HG02938 (cell line): ENCODE measurements around the gene CACNA1D.

ENCODE experiments used
- ATAC-seq: cut with Tn5 transposase; IDR thresholded peaks from one replicate; pipeline ENCODE4 v1.9.1; 2021; ENCODE audit warnings: mild to moderate bottlenecking, moderate library complexity; ENCODE audit not compliant: unreplicated experiment

Gene CACNA1D

DNA sequence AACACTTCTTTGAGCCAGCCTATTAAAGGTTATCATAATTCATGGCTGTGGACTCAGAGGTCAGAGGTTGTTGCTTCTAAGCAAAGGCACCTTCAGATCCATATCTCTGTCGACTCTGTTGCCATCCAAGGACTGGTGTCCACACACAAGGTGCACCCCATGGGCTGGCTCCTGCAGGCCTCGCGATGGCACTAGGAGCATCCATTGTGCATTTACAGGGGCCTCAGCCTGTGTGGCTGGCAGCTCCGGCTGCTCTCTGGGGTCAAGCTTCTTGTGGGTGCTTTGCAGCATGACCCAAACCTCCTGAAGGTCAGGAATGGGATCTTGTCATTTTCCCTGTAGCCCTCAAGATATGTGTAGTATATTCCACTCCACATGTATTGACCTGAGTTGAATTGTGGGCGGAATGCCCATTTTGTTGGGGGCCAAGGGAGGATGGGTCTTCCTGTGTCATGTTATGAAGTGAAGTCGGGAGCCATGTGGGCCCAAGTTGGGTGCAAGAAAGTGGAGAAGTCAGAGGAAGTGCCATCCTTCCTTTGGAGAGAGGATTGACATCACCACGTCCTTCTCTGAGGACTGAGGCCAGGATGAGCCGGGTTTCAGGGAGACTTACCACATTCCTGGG, 308.0 kb downstream of the CACNA1D start:
- no peak for ATAC-seq

GRCh38 chr3:53803124-53803815, 308.9 kb downstream of the CACNA1D start:
- no peak for ATAC-seq

GRCh38 chr3:53803816-53804695, 309.6 kb downstream of the CACNA1D start:
- ATAC-seq = no peak

DNA sequence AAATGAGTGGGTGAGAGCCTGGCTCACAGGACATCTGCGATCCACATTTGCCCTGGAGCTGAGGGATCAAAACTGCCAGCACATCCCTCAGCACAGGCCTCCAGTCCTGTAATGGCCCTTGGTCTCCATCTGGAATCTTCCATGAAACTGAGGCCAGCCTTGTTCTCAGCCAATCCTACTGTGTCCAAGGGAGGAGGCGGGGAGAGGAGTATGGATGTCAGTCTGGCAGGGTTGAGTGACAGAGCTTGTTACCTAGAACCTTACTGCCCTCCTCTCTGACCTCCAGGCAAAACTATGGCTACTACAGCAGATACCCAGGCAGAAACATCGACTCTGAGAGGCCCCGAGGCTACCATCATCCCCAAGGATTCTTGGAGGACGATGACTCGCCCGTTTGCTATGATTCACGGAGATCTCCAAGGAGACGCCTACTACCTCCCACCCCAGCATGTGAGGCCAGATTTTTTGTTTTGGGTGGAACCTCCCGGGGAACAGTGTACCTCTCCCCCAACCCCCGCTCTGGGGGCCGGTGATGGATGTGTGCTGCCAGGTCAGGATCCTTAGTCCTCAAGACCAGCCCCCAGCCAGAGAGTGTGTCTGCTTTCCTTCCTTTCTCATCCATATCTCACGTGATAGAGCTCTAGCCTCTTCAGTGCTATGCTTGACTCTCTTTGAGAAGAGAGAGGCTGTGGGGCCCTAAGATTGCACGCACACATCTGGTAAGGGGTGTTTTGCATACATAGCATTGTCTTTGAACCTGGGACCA, 310.5 kb downstream of the CACNA1D start:
- no peak for ATAC-seq

GRCh38 chr3:53805463-53806159, 311.2 kb downstream of the CACNA1D start:
- ATAC-seq = no peak

DNA sequence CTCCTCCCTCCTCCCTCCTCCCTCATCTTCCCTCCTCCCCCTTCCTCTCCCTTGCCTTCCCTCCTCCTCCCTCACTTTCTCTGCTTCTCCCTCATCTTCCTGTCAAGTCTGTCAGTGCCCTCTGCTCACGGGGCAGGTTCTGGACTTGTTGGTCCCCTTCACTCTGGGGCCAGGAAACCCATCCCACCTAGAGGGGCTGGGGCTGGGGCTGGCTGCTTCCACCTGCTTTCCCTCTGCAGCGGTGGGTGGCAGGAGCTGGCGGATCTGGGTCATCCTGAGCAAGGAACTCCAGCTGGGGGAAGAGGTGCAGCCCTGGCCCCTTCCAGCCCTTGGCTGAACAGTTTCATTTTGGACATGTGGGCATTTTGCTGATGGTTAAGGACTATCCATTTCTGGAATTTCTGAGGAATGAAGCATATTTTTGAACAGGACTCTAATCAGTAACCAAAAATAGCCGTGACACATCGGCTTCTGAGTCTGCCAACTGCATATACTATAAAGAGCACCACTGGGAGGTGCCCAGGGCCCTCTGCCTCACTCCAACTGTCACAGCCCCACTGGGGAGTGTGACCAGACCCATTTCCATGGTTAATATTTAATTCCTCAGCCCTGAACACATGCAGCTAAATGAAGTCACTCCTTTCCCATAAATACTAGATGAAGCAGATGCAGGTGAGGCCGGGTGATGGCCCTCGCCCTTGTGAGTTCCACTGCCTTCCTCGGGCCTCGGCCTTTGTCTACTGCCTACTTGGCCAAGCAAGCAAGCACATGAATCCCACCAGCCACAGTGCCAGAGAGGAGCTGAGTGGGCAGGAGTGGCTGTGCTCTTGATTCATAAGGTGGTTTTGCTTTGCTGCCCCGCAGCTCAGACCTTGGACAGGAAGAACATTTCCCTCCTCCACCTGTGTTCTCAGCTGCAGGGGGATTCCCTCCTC, 312.0 kb downstream of the CACNA1D start:
- ATAC-seq = no peak

DNA sequence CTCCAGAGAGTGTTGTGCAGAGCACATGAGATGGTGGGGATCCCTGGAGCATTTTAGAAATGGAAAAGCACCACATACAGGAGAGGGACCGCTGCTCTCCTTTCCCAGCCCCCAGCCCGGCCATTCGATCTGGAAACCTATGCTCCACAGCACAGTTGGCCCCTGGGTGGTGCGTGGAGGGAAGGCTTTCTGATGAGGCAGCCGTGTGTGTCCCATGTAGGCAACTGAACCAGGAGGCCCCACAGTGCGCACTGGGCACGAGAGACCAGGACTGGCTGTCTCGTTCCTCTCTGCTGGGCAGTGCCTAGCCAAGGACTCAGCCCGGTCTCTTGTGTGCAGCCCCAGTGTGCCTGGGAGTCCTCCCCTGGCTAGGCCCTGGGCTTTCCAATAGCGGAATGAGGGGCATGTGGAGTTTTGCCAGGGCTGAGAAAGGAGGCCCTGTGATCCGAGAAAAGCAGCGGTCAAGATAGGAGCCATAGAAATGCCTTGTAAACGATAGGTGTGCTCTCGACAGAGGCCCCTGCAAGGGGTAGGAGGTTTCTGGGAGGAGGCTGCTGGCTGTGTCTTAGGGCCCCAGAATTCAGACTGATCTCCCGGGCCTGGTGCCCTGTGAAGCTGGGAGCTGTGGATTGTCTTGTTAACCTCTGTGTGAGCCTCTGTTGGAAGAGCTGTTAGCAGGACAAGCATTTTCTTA, 312.9 kb downstream of the CACNA1D start:
- no peak for ATAC-seq

DNA sequence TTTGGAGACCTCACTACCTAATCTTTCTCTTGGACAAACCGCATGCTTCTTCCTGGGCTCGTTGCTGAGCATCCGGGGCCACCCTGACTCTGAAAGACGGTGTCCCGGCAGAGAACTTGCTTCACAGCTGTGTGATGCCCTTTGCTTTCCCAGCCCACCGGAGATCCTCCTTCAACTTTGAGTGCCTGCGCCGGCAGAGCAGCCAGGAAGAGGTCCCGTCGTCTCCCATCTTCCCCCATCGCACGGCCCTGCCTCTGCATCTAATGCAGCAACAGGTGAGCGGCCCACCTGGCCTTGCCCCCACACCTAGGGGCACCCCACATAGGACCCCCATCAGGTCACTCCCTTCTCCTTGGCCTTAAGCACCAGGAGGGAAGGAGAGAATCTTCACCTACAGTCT, 314.1 kb downstream of the CACNA1D start:
- ATAC-seq = no peak

DNA sequence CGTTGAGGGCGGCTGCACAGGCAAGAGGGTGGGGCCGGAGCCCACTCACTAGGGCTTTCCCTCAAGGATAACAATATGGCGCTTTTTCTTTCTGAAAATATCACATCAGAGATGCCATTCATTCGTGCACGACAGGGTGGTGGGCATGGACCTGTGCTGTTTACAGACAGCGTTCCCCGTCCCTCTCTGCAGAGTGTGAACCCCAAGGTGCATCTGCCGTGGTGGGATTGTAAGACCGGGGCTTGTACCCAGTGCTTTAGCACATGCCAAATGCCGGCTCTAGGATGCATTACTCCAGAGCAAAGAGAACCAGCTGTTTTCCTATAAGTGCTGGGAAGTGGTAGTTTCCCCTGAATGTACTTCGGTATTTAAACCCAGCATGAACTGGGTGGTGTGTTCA, 314.9 kb downstream of the CACNA1D start:
- ATAC-seq = no peak

DNA sequence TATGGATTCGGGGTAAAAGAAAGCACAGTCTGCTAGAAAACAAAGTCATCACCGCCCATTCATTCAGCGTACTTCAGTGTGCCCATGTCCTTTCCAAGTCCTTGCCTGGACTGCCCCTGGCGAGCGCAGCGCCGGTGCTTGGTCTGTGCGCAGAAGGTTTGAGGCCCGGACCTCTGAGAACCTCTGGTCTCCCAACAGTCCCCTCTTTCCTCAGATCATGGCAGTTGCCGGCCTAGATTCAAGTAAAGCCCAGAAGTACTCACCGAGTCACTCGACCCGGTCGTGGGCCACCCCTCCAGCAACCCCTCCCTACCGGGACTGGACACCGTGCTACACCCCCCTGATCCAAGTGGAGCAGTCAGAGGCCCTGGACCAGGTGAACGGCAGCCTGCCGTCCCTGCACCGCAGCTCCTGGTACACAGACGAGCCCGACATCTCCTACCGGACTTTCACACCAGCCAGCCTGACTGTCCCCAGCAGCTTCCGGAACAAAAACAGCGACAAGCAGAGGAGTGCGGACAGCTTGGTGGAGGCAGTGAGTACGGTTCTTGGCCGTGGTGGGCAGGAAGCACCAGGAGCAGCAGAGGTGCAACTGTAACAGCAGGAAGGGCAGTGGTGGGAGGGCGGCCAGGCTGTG, 315.5 kb downstream of the CACNA1D start:
- no peak for ATAC-seq

DNA sequence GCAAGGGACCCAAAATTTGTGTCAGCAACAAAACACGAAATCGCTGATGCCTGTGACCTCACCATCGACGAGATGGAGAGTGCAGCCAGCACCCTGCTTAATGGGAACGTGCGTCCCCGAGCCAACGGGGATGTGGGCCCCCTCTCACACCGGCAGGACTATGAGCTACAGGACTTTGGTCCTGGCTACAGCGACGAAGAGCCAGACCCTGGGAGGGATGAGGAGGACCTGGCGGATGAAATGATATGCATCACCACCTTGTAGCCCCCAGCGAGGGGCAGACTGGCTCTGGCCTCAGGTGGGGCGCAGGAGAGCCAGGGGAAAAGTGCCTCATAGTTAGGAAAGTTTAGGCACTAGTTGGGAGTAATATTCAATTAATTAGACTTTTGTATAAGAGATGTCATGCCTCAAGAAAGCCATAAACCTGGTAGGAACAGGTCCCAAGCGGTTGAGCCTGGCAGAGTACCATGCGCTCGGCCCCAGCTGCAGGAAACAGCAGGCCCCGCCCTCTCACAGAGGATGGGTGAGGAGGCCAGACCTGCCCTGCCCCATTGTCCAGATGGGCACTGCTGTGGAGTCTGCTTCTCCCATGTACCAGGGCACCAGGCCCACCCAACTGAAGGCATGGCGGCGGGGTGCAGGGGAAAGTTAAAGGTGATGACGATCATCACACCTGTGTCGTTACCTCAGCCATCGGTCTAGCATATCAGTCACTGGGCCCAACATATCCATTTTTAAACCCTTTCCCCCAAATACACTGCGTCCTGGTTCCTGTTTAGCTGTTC, 316.9 kb downstream of the CACNA1D start:
- no peak for ATAC-seq

DNA sequence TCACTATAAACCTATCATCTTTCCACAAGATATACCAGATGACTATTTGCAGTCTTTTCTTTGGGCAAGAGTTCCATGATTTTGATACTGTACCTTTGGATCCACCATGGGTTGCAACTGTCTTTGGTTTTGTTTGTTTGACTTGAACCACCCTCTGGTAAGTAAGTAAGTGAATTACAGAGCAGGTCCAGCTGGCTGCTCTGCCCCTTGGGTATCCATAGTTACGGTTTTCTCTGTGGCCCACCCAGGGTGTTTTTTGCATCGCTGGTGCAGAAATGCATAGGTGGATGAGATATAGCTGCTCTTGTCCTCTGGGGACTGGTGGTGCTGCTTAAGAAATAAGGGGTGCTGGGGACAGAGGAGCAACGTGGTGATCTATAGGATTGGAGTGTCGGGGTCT, 318.0 kb downstream of the CACNA1D start:
- no peak for ATAC-seq

GRCh38 chr3:53813229-53813628, 318.8 kb downstream of the CACNA1D start:
- ATAC-seq = no peak

GRCh38 chr3:53813876-53814275, 319.5 kb downstream of the CACNA1D start:
- ATAC-seq = no peak

DNA sequence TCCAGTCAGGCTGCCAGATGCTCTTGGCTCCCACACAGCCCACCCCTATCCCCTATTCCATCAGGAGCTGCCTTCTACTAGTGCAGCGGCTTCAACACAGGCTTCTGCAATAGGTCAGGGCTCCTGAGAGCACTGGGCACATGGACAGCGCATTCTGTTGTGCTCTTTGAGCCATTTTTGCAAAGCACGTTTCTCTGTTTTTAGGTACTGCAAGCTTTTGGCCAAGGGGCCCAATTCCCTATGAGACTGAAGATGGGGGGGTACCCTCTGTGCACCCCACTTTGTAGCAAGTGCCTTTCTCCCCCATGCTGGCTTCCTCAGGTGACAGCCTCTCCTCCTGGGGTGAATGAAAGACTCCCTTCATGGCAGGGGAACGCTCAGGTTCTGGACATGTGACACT, 320.7 kb downstream of the CACNA1D start:
- ATAC-seq = no peak

- ATAC-seq = no peak
These were observed 321.2 kb downstream of the CACNA1D start for GRCh38 chr3:53815651-53816050.

DNA sequence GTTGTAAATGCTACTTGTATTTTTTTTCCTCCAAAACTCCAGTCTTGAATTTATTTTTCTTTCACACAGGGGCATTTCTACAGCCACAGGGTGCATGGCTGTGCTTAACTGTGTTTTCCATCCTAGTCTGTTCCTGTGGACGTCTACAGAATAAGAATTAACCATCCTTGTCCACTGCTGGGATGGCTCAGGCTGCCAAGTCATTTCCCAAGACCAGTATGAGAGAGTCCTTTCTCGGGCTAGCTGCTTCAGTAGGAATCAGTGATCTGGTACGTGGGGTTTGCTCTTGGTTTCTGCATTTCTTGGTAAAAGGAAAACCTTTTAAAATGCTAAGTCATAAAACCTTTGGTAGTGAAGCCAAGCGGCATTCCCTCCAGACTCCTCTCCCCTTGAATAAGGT, 322.0 kb downstream of the CACNA1D start:
- no peak for ATAC-seq

GRCh38 chr3:53817211-53817610, 322.8 kb downstream of the CACNA1D start:
- no peak for ATAC-seq
